ENCODE data around the gene ANXA4. TPM values are rescaled to one million over a fixed set of nuclear protein-coding genes. Genes with fewer than 3 reads are reported as not detected.

The ANXA4 gene
- total RNA-seq, 2 donors from 2014 or later, result 258 to 324 TPM

DNA sequence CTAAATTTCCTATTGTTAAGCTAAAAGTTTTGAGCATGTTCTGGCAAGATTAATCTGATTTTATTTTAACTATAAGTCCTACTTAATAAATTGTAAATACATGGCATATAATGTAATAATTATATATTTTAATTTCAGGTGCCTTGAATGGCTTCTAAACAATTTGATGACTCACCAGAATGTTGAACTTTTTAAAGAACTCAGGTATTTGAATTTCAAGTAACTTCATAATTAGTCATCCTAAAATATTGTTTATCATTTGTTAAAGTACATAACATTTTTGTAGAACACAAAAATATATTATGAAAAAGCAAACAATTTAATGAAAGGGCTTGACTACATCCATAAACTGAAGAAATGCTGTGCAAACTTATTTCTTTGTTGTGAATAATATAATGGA, 102.1 kb downstream of the ANXA4 start:
- Histone ChIP-seq H3K27ac (no peak overlapping the region), H3K27me3 (no peaks in the 10 kb centered on the region), H3K9ac (ENCODE audit: low read depth in 2 of 2, low read length in 2 of 2) (no peak overlapping the region), H3K4me3 (no peak overlapping the region), H3K36me3 (peaks cover 4% of the 10 kb centered on the region), H3K4me1 (no peaks in the 10 kb centered on the region), H3K9me3 (no peaks in the 10 kb centered on the region)
- no peak for DNase-seq
- intact Hi-C loops (cut with DNase I), result no loop called here
- TF ChIP-seq, protein P1, sequence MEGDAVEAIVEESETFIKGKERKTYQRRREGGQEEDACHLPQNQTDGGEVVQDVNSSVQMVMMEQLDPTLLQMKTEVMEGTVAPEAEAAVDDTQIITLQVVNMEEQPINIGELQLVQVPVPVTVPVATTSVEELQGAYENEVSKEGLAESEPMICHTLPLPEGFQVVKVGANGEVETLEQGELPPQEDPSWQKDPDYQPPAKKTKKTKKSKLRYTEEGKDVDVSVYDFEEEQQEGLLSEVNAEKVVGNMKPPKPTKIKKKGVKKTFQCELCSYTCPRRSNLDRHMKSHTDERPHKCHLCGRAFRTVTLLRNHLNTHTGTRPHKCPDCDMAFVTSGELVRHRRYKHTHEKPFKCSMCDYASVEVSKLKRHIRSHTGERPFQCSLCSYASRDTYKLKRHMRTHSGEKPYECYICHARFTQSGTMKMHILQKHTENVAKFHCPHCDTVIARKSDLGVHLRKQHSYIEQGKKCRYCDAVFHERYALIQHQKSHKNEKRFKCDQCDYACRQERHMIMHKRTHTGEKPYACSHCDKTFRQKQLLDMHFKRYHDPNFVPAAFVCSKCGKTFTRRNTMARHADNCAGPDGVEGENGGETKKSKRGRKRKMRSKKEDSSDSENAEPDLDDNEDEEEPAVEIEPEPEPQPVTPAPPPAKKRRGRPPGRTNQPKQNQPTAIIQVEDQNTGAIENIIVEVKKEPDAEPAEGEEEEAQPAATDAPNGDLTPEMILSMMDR (IDR thresholded peaks at IDR 0.05), result no peak

DNA sequence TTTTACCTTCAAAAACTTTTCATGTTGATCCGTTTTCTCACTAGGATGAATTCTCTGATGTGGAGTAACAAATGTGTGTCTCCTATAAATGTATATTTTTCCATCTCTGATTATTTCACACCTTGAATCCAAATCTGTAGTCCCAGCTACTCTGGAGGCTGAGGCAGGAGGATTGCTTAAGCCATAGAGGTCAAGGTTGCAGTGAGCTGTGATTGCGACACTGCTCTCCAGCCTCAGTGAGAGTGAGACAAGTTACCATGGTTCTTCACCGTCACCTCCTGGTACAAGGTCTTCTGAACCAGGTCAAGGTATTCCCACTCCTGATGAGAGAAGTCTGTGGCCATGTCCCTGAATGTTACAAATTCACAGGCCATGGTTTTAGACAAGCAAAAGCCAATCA, 102.6 kb downstream of the ANXA4 start:
- intact Hi-C loops (cut with DNase I), result no loop called here
- TF ChIP-seq, protein P1 (IDR thresholded peaks at IDR 0.05), result no peak
- Histone ChIP-seq H3K9ac (ENCODE audit: low read depth in 2 of 2, low read length in 2 of 2) (no peak overlapping the region), H3K27ac (no peak overlapping the region), H3K27me3 (no peaks in the 10 kb centered on the region), H3K4me3 (no peak overlapping the region), H3K4me1 (no peaks in the 10 kb centered on the region), H3K36me3 (peaks cover 4% of the 10 kb centered on the region), H3K9me3 (no peaks in the 10 kb centered on the region)
- no peak for DNase-seq

DNA sequence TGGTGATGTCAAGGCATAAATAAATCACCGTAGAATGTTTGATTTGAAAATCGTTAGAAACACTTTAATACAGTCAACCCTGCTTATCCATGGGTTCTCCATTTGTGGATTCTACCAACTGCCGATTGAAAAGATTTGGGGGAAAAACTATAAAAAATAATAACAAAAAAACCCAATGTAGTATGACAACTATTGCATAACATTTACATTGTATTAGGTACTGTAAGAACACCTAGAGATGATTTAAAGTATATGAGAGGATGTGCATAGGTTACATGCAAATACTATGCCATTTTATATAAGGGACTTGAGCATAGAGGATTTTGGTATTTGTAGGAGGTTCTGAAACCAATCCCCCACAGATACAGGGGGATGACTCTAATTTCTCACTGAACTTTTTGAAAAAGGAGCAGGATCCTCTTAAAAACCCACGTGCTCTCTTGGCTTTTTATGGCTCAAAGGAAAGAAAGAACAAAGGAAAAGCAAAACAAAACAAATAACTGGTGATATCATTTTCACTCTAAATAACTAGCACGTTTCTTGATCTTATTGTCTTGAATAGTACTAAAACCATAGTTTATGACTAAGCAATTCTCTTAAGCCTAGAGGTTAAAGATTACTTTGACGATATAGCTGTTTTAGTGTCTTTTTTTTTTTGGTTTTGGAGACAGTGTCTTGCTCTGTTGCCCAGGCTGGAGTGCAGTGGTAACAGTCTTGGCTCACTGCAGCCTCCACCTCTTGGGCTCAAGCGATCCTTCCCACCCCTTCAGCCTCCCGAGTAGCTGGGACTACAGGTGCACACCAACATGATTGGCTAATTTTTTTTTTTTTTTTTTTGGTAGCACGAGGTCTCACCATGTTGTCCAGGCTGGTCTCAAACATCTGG, 104.5 kb downstream of the ANXA4 start:
- no peaks in the 10 kb centered on the region for H3K9me3 ChIP-seq
- DNase-seq, result no peak
- no peaks in the 10 kb centered on the region for H3K4me1 ChIP-seq
- TF ChIP-seq, protein P1 (IDR thresholded peaks at IDR 0.05), result no peak
- no peak overlapping the region for H3K27ac ChIP-seq
- no peak overlapping the region for H3K4me3 ChIP-seq
- no peaks in the 10 kb centered on the region for H3K27me3 ChIP-seq
- no peak overlapping the region for H3K9ac ChIP-seq (ENCODE audit: low read depth in 2 of 2, low read length in 2 of 2)
- intact Hi-C loops (cut with DNase I), result no loop called here
- peaks cover 9% of the 10 kb centered on the region for H3K36me3 ChIP-seq

DNA sequence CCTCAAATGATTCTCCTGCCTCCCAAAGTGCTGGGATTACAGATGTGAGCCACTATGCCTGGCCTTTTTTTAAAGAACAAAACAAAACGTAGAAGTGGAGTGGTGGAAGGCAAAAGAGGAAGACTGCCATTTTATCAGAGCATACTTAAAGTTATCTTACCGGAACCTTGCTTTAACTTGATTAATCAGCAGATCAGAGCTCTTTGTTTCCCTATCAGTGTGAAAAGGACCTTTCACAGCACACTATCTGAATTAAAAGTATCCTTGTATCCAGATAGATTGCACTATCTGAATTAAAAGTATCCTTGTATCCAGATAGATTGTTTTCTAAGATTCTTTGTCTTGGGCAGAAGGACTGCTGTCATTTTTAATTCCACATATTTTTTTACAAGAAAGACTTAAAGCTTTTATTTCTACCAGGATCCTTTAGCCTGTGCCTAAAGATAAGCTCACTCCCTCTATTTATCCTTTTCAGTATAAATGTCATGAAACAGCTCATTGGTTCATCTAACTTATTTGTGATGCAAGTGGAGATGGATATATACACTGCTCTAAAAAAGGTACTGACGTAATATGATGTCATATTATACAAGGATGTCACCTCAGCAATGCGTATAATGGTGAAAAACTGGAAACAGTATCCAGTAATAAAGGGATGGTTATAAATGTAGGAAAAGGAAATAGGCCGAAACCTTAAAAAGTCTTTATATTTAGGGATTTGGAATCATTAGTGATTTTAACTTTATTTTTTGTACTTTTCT, 105.3 kb downstream of the ANXA4 start:
- DNase-seq, result no peak
- intact Hi-C loops (cut with DNase I), result no loop called here
- Histone ChIP-seq H3K9ac (ENCODE audit: low read depth in 2 of 2, low read length in 2 of 2) (no peak overlapping the region), H3K9me3 (no peaks in the 10 kb centered on the region), H3K27ac (no peak overlapping the region), H3K4me3 (no peak overlapping the region), H3K27me3 (no peaks in the 10 kb centered on the region), H3K4me1 (no peaks in the 10 kb centered on the region), H3K36me3 (peaks cover 9% of the 10 kb centered on the region)
- TF ChIP-seq, protein P1 (IDR thresholded peaks at IDR 0.05), result no peak

DNA sequence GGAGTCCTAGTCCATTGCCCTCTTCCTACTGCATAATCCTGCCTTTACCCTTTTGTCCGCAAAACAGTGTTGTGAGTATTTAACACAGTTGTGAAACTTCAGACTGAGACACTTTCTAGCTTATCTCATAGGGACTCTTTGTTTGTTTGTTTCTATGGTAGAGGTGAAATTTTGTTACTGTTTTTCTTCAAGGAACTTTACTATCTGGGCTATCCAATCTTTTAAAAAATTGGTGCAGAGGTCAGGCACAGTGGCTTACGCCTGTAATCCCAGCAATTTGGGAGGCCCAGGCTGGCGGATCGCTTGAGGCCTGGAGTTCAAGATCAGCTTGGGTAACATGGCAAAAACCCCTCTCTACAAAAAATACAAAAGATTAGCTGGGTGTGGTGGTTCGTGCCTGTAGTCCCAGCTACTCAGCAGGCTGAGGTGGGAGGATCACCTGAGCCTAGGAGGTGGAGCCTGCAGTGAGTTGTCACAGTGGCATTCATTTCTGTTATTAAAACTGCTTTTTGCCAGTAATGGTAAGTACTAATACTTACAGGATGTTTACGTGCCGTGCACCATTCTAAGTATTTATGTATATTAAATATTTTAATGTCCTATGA, 106.4 kb downstream of the ANXA4 start:
- Histone ChIP-seq H3K36me3 (peaks cover 9% of the 10 kb centered on the region), H3K9me3 (no peaks in the 10 kb centered on the region), H3K9ac (ENCODE audit: low read depth in 2 of 2, low read length in 2 of 2) (no peak overlapping the region), H3K4me1 (no peaks in the 10 kb centered on the region), H3K27ac (no peak overlapping the region), H3K27me3 (no peaks in the 10 kb centered on the region), H3K4me3 (no peak overlapping the region)
- intact Hi-C loops (cut with DNase I), result no loop called here
- TF ChIP-seq, protein P1 (IDR thresholded peaks at IDR 0.05), result no peak
- DNase-seq, result no peak
